Endothelial cell of umbilical vein (primary cell): Measurements from ENCODE around the gene SPOPL. TPM values are rescaled to one million over a fixed set of nuclear protein-coding genes. Genes with fewer than 3 reads are reported as not detected.

Source experiments
- BruUV-seq: library from RNA; stranded (reverse); fragments of 400-500 nt; replicated peaks from 2 replicates; lab custom pipeline; 2021; lab: Mats Ljungman, UMichigan
- CTCF ChIA-PET: fragments of 300-600, 350-600 bp; sonication (Branson Sonifier 250); formaldehyde crosslinking; loops from one replicate; lab custom pipeline; 2021; ENCODE audit warnings: antibody characterized with exemption, inconsistent platforms; lab: Charles Lee
- POLR2A ChIA-PET: fragments of 300-600, 350-600 bp; sonication (Branson Sonifier 250); formaldehyde crosslinking; loops from one replicate; lab custom pipeline; 2021; ENCODE audit warnings: antibody characterized with exemption, inconsistent platforms; lab: Charles Lee
- DNase-seq: peaks from one replicate; pipeline ENCODE4 v3.0.0-alpha.2; 2011; ENCODE audit warnings: low read depth, low spot score
- FAIRE-seq: peaks from 2 replicates; lab custom pipeline; 2011; peaks lifted over from hg19 to GRCh38; lab: Jason Lieb, UNC
- H2AFZ ChIP-seq: 2 replicates; pipeline ENCODE4 v1.6.0; 2012; ENCODE audit warnings: low read depth, low read length, control low read depth, inconsistent platforms
- H3K27ac ChIP-seq: 2 replicates; pipeline ENCODE4 v1.5.1; 2011; ENCODE audit warnings: low read depth, mild to moderate bottlenecking, control low read depth, low read length, moderate library complexity; ENCODE audit not compliant: insufficient read depth
- H3K27me3 ChIP-seq, 2 experiments: 2 replicates each; pipeline versions ENCODE4 v1.6.0 to v1.6.1; 2011; ENCODE audit warnings: low read length in 2 of 2, mixed read lengths in 1 of 2; ENCODE audit not compliant: control insufficient read depth in 2 of 2, insufficient read depth in 2 of 2
- H3K36me3 ChIP-seq, 2 experiments: 2 replicates in 1 of 2; 3 replicates in 1 of 2; pipeline ENCODE4 v1.5.1; 2011; ENCODE audit warnings: low read length in 2 of 2, mild to moderate bottlenecking in 1 of 2, moderate library complexity in 1 of 2; ENCODE audit not compliant: control insufficient read depth in 2 of 2, insufficient read depth in 2 of 2; ENCODE audit errors: extremely low read depth in 1 of 2
- H3K4me1 ChIP-seq: 3 replicates; pipeline ENCODE4 v1.5.1; 2011; ENCODE audit warnings: mild to moderate bottlenecking, low read length; ENCODE audit not compliant: control insufficient read depth, insufficient read depth; ENCODE audit errors: extremely low read depth
- H3K4me2 ChIP-seq: 2 replicates; pipeline ENCODE4 v1.6.1; 2011; ENCODE audit warnings: low read length, control low read depth, mixed read lengths; ENCODE audit not compliant: insufficient read depth
- H3K4me3 ChIP-seq, 3 experiments: fragments of 200-600 bp in 1 of 3; sonication (generic), shearing (Covaris generic) in 1 of 3; replicated peaks in 1 of 3; 2 replicates each; pipeline ENCODE4 v1.5.1; 2011 to 2016; ENCODE audit warnings: control low read depth in 3 of 3, low read length in 3 of 3, mild to moderate bottlenecking in 2 of 3, inconsistent platforms in 1 of 3, low read depth in 1 of 3, moderate library complexity in 1 of 3; ENCODE audit not compliant: insufficient read depth in 1 of 3
- H3K79me2 ChIP-seq: 2 replicates; pipeline ENCODE4 v1.6.0; 2012; ENCODE audit warnings: low read length, inconsistent platforms; ENCODE audit not compliant: control insufficient read depth, insufficient read depth
- H3K9ac ChIP-seq: replicated peaks from 2 replicates; pipeline ENCODE3; 2011; ENCODE audit warnings: low read length, control low read depth; ENCODE audit not compliant: insufficient read depth; ENCODE audit errors: extremely low read depth
- H3K9me1 ChIP-seq: replicated peaks from 3 replicates; pipeline ENCODE4 v1.6.0; 2011; ENCODE audit warnings: mild to moderate bottlenecking, low read length; ENCODE audit not compliant: control insufficient read depth, insufficient read depth; ENCODE audit errors: extremely low read depth
- H3K9me3 ChIP-seq: replicated peaks from 2 replicates; pipeline ENCODE4 v1.5.1; 2012; ENCODE audit warnings: low read length, inconsistent platforms; ENCODE audit not compliant: control insufficient read depth, insufficient read depth
- H4K20me1 ChIP-seq: replicated peaks from 2 replicates; pipeline ENCODE3; 2011; ENCODE audit warnings: mild to moderate bottlenecking, low read length; ENCODE audit not compliant: control insufficient read depth, insufficient read depth; ENCODE audit errors: extremely low read depth
- CTCF ChIP-seq, 2 donors: IDR thresholded peaks; 1 replicate in 1 of 2; 2 replicates in 1 of 2; pipeline ENCODE4 v1.5.1; 2011; ENCODE audit warnings: low read length in 2 of 2, mild to moderate bottlenecking in 2 of 2, moderate library complexity in 2 of 2, control low read depth in 1 of 2, inconsistent platforms in 1 of 2, low read depth in 1 of 2; ENCODE audit not compliant: insufficient read depth in 1 of 2; ENCODE audit errors: extremely low read depth in 1 of 2
- EZH2 ChIP-seq: IDR thresholded peaks from 2 replicates; pipeline ENCODE4 v1.6.1; 2012; ENCODE audit warnings: borderline replicate concordance, low read depth, mild to moderate bottlenecking, moderate library complexity, low read length, inconsistent platforms; ENCODE audit not compliant: severe bottlenecking
- FOS ChIP-seq: IDR thresholded peaks from 2 replicates; pipeline ENCODE4 v1.6.1; 2011; ENCODE audit warnings: mild to moderate bottlenecking, low read length, moderate library complexity, borderline replicate concordance; ENCODE audit not compliant: insufficient read depth
- GATA2 ChIP-seq: IDR thresholded peaks from 2 replicates; pipeline ENCODE4 v1.7.0; 2011; ENCODE audit warnings: low read depth, mild to moderate bottlenecking, moderate library complexity, mixed read lengths, low read length; ENCODE audit not compliant: insufficient read length, insufficient read depth
- JUN ChIP-seq: IDR thresholded peaks from 2 replicates; pipeline ENCODE4 v1.6.1; 2011; ENCODE audit warnings: borderline replicate concordance, low read depth; ENCODE audit not compliant: insufficient read length, insufficient read depth
- MAX ChIP-seq: IDR thresholded peaks from 2 replicates; pipeline ENCODE4 v1.6.1; 2011; ENCODE audit not compliant: insufficient read depth, insufficient read length
- MYC ChIP-seq: IDR thresholded peaks from one replicate; pipeline ENCODE4 v1.6.1; 2011; ENCODE audit warnings: mild to moderate bottlenecking, low read depth, low read length
- POLR2A ChIP-seq: IDR thresholded peaks from 2 replicates; pipeline ENCODE4 v1.6.1; 2012; ENCODE audit warnings: low read depth, mild to moderate bottlenecking, control low read depth, low read length
- POLR2AphosphoS5 ChIP-seq: IDR thresholded peaks from 2 replicates; pipeline ENCODE4 v1.6.1; 2012; ENCODE audit warnings: low read depth, mild to moderate bottlenecking, control low read depth, low read length, moderate library complexity; ENCODE audit not compliant: insufficient read depth
- dilution Hi-C: fragments of 300-500 bp; cut with MboI; formaldehyde crosslinking; loops from one replicate; pipeline ENCODE4 v1.15.0; 2019; ENCODE audit warnings: low sequenced_read_pairs; ENCODE audit not compliant: extremely low pct_ligation_motif_present
- intact Hi-C: fragments of 100-400 bp; cut with micrococcal nuclease; formaldehyde crosslinking; loops from one replicate; pipeline ENCODE4 v1.10.0; 2022
- polyA plus RNA-seq, 4 experiments: library from polyadenylated mRNA; depleted of rRNA in 3 of 4; stranded (reverse) in 3 of 4; unstranded in 1 of 4; fragments of >200 nt; gene quantifications; 2 replicates each; pipeline versions ENCODE4 v1.2.1 to v1.2.3, GENCODE V29; 2011 to 2012; ENCODE audit warnings: missing spikeins in 1 of 4
- total RNA-seq: library from RNA; stranded (reverse); gene quantifications from 2 replicates; pipeline ENCODE4 v1.2.3, GENCODE V29; 2021

The SPOPL gene
- total and polyA plus RNA-seq, 2 donors (not counting 3 experiments of a cell fraction or from before 2014, with no cell fraction given): 3.1 to 17.4 TPM

- Histone ChIP-seq H3K27me3 (no peaks in the 10 kb centered on the region), H3K4me3 (no peak overlapping the region), H3K27ac (no peak overlapping the region), H3K4me1 (no peaks in the 10 kb centered on the region), H4K20me1 (no peaks in the 10 kb centered on the region), H3K36me3 (no peaks in the 10 kb centered on the region), H3K9me3 (no peaks in the 10 kb centered on the region), H2AFZ (no peak overlapping the region), H3K79me2 (no peaks in the 10 kb centered on the region), H3K9ac (no peak overlapping the region), H3K4me2 (no peak overlapping the region), H3K9me1 (no peaks in the 10 kb centered on the region)
- dilution Hi-C loops: no loop called here
- TF ChIP-seq EZH2 (no peak), POLR2A (no peak)
- DNase-seq (no peak), FAIRE-seq (no peak)
- ChIA-PET CTCF (no interaction called here), POLR2A (no interaction called here)
- intact Hi-C loops: no loop called here
- no TSS peak for BruUV-seq
These were observed 100.0 kb downstream of the SPOPL start for GRCh38 chr2:138601458-138602165.

GRCh38 chr2:138602166-138602460, 100.5 kb downstream of the SPOPL start:
- no peak for FAIRE-seq
- no TSS peak for BruUV-seq
- intact Hi-C loops: no loop called here

More at GRCh38 chr2:138602166-138602460, 100.5 kb downstream of the SPOPL start:
- dilution Hi-C loops: no loop called here
- Histone ChIP-seq H3K79me2 (no peaks in the 10 kb centered on the region), H3K4me1 (no peaks in the 10 kb centered on the region), H2AFZ (no peak overlapping the region), H3K36me3 (no peaks in the 10 kb centered on the region), H3K9me3 (no peaks in the 10 kb centered on the region), H3K9me1 (no peaks in the 10 kb centered on the region), H3K4me3 (no peak overlapping the region), H3K9ac (no peak overlapping the region), H3K27me3 (no peaks in the 10 kb centered on the region), H4K20me1 (no peaks in the 10 kb centered on the region), H3K27ac (no peak overlapping the region), H3K4me2 (no peak overlapping the region)
- POLR2A ChIA-PET: no interaction called here
- CTCF ChIA-PET: no interaction called here
- DNase-seq: no peak
- TF ChIP-seq POLR2AphosphoS5 (no peak), MYC (no peak), EZH2 (no peak), GATA2 (no peak), CTCF (IDR thresholded peaks at IDR 0.05; ENCODE audit: extremely low read depth in 1 of 2, insufficient read depth in 1 of 2, low read depth in 1 of 2, low read length in 2 of 2) (no peak), MAX (no peak), POLR2A (no peak), FOS (no peak), JUN (no peak)
